CD4-positive, alpha-beta T cell treated with Interleukin-15 for 4 hours (primary cell): Measurements from ENCODE around the gene MID1.

Experiments used
- DNase-seq: peaks from one replicate; pipeline ENCODE4 v3.0.0-alpha.2; 2020; ENCODE audit warnings: low spot score

Gene MID1

GRCh38 chrX:10620121-10620699 is at the start of gene MID1:
Gene MID1 (minus strand): TSS chrX:10620585. CDS start chrX:10567547, 53,038 bp downstream.
- DNase-seq = no peak

GRCh38 chrX:10667143-10667542 is 46.8 kb upstream of the MID1 start:
- no peak for DNase-seq

GRCh38 chrX:10666102-10666501 is 45.7 kb upstream of the MID1 start:
- no peak for DNase-seq

- no peak for DNase-seq
Measured at GRCh38 chrX:10665681-10666080, 45.3 kb upstream of the MID1 start.

GRCh38 chrX:10660171-10660570 is 39.8 kb upstream of the MID1 start:
- no peak for DNase-seq

- no peak for DNase-seq
Measured at GRCh38 chrX:10656214-10656613, 35.8 kb upstream of the MID1 start.

GRCh38 chrX:10654960-10655359 is 34.6 kb upstream of the MID1 start:
- DNase-seq = no peak

GRCh38 chrX:10653302-10653701 is 32.9 kb upstream of the MID1 start:
- no peak for DNase-seq

- no peak for DNase-seq
Measured at GRCh38 chrX:10649265-10649664, 28.9 kb upstream of the MID1 start.

- DNase-seq = no peak
Measured at GRCh38 chrX:10648614-10649013, 28.2 kb upstream of the MID1 start.

- no peak for DNase-seq
Measured at GRCh38 chrX:10636851-10637250, 16.5 kb upstream of the MID1 start.

GRCh38 chrX:10636337-10636736 is 16.0 kb upstream of the MID1 start:
- DNase-seq = no peak

GRCh38 chrX:10634392-10635161 is 14.2 kb upstream of the MID1 start:
- DNase-seq = no peak

- DNase-seq = no peak
Measured at GRCh38 chrX:10633722-10634121, 13.3 kb upstream of the MID1 start.

GRCh38 chrX:10631416-10632145 is 11.2 kb upstream of the MID1 start:
- DNase-seq = no peak

GRCh38 chrX:10630320-10630719 is 9.9 kb upstream of the MID1 start:
- DNase-seq = no peak

- DNase-seq = no peak
Measured at GRCh38 chrX:10629905-10630304, 9.5 kb upstream of the MID1 start.

GRCh38 chrX:10628906-10629305 is 8.5 kb upstream of the MID1 start:
- no peak for DNase-seq

GRCh38 chrX:10622197-10622596 is 1.8 kb upstream of the MID1 start:
- DNase-seq = no peak

GRCh38 chrX:10619425-10620046 is 849 bp downstream of the MID1 start:
- DNase-seq = no peak

GRCh38 chrX:10618961-10619360 is 1.4 kb downstream of the MID1 start:
- no peak for DNase-seq

GRCh38 chrX:10617999-10618351 is 2.4 kb downstream of the MID1 start:
- DNase-seq = no peak
